MM.1S (cell line): ENCODE measurements around the gene EPB41L3.

Experiments
- DNase-seq: peaks from one replicate; pipeline ENCODE4 v3.0.0-alpha.2; 2015
- H2AFZ ChIP-seq: fragments of 300-600 bp; sonication (generic); 2 replicates; pipeline ENCODE4 v1.6.0; 2016; ENCODE audit warnings: antibody characterized with exemption, low read length
- H3F3A ChIP-seq: fragments of 300-600 bp; sonication (generic); 2 replicates; pipeline ENCODE4 v1.6.1; 2016; ENCODE audit warnings: mild to moderate bottlenecking, antibody characterized with exemption, low read length, moderate library complexity, mixed read lengths; ENCODE audit not compliant: insufficient read depth
- H3K27ac ChIP-seq: fragments of 300-600 bp; sonication (generic); 2 replicates; pipeline ENCODE4 v1.5.1; 2016; ENCODE audit warnings: mild to moderate bottlenecking, low read length
- H3K27me3 ChIP-seq: fragments of 300-600 bp; sonication (generic); replicated peaks from 2 replicates; pipeline ENCODE4 v1.6.0; 2016; ENCODE audit warnings: low read length; ENCODE audit not compliant: insufficient read depth
- H3K36me3 ChIP-seq: fragments of 300-600 bp; sonication (generic); replicated peaks from 2 replicates; pipeline ENCODE4 v1.6.1; 2016; ENCODE audit warnings: mild to moderate bottlenecking, low read length, mixed read lengths; ENCODE audit not compliant: insufficient read depth
- H3K4me1 ChIP-seq: fragments of 300-600 bp; sonication (generic); 2 replicates; pipeline ENCODE4 v1.6.1; 2016; ENCODE audit warnings: low read length, mixed read lengths
- H3K4me2 ChIP-seq: fragments of 300-600 bp; sonication (generic); 2 replicates; pipeline ENCODE4 v1.6.0; 2016; ENCODE audit warnings: low read depth, low read length
- H3K4me3 ChIP-seq: fragments of 300-600 bp; sonication (generic); 2 replicates; pipeline ENCODE4 v1.5.1; 2016; ENCODE audit warnings: low read length, mixed read lengths
- H3K79me2 ChIP-seq: fragments of 300-600 bp; sonication (generic); 2 replicates; pipeline ENCODE4 v1.6.1; 2016; ENCODE audit warnings: mixed run types, low read length, mixed read lengths
- H3K9ac ChIP-seq: fragments of 300-600 bp; sonication (generic); 2 replicates; pipeline ENCODE4 v1.6.1; 2016; ENCODE audit warnings: low read length, mixed read lengths
- H3K9me2 ChIP-seq: fragments of 300-600 bp; sonication (generic); replicated peaks from 2 replicates; pipeline ENCODE4 v1.6.1; 2016; ENCODE audit warnings: mild to moderate bottlenecking, low read length, mixed read lengths; ENCODE audit not compliant: insufficient read depth
- H3K9me3 ChIP-seq: fragments of 300-600 bp; sonication (generic); replicated peaks from 2 replicates; pipeline ENCODE4 v1.6.1; 2016; ENCODE audit warnings: mild to moderate bottlenecking, low read length, mixed read lengths; ENCODE audit not compliant: insufficient read depth
- H4K20me1 ChIP-seq: fragments of 300-600 bp; sonication (generic); 2 replicates; pipeline ENCODE4 v1.6.1; 2016; ENCODE audit warnings: mild to moderate bottlenecking, low read length, moderate library complexity, mixed read lengths; ENCODE audit not compliant: insufficient read depth
- CTCF ChIP-seq: fragments of 300-600 bp; sonication (generic); IDR thresholded peaks from 2 replicates; pipeline ENCODE4 v1.5.1; 2016; ENCODE audit warnings: antibody characterized with exemption, low read length, mixed read lengths
- EZH2 ChIP-seq: fragments of 300-600 bp; sonication (generic); optimal IDR thresholded peaks from 2 replicates; pipeline ENCODE3; 2017; ENCODE audit warnings: low read depth, mild to moderate bottlenecking, antibody characterized with exemption, low read length, mixed read lengths
- EZH2phosphoT487 ChIP-seq: fragments of 300-600 bp; sonication (generic); IDR thresholded peaks from 2 replicates; pipeline ENCODE4 v1.6.1; 2018; ENCODE audit warnings: antibody characterized with exemption, low read length

Gene EPB41L3

GRCh38 chr18:5558851-5559250 is 15.1 kb upstream of the EPB41L3 start:
- Histone ChIP-seq H3K4me3 (no peak overlapping the region), H2AFZ (no peak overlapping the region), H4K20me1 (no peaks in the 10 kb centered on the region), H3K36me3 (no peaks in the 10 kb centered on the region), H3K9ac (no peak overlapping the region), H3K4me2 (no peak overlapping the region), H3K9me3 (no peaks in the 10 kb centered on the region), H3K27ac (no peak overlapping the region), H3K79me2 (no peaks in the 10 kb centered on the region), H3K9me2 (no peaks in the 10 kb centered on the region), H3K27me3 (no peaks in the 10 kb centered on the region), H3F3A (no peaks in the 10 kb centered on the region), H3K4me1 (no peaks in the 10 kb centered on the region)
- TF ChIP-seq EZH2phosphoT487 (no peak), EZH2 (no peak), CTCF (no peak)
- DNase-seq: no peak

DNA sequence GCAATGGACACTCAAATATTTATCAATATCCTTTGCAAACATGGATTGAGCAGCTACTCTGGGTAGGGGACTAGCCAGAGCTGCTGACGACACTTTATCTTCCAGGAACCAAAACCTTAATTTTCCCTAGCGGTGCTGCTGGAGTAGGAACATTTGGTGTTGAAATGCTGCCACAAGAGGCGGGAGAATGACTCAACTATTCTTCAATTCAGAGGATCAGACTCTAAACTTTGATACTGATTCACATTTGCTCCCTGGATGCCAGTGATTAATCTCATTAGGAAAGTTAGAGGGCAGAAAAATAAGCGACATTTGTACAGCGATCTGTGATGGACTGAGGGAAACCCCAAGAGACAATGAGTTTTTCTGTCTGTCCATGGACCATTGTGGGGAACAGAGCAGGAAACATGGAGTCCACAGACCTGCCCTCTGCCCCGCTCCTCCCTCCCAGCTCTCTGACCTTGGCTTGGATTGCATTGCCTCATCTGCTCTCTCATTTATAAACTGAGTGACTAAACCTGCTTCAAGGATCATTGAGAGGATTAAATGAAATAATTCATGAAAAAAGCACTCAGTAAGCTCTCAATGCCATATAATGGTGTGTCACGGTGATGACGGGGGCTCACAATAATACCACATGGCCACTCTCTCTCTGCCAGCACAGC is 12.6 kb upstream of the EPB41L3 start:
- H3F3A ChIP-seq: no peaks in the 10 kb centered on the region
- H3K9me2 ChIP-seq: no peaks in the 10 kb centered on the region
- no peak for DNase-seq
- no peak overlapping the region for H3K4me3 ChIP-seq
- no peaks in the 10 kb centered on the region for H4K20me1 ChIP-seq
- no peak overlapping the region for H2AFZ ChIP-seq
- no peaks in the 10 kb centered on the region for H3K9me3 ChIP-seq
- no peak overlapping the region for H3K27ac ChIP-seq
- H3K27me3 ChIP-seq: no peaks in the 10 kb centered on the region
- H3K4me2 ChIP-seq: no peak overlapping the region
- H3K4me1 ChIP-seq: no peaks in the 10 kb centered on the region
- TF ChIP-seq EZH2: no peak
- no peak for TF ChIP-seq EZH2phosphoT487
- TF ChIP-seq CTCF: no peak
- no peak overlapping the region for H3K9ac ChIP-seq
- no peaks in the 10 kb centered on the region for H3K36me3 ChIP-seq
- H3K79me2 ChIP-seq: no peaks in the 10 kb centered on the region

DNA sequence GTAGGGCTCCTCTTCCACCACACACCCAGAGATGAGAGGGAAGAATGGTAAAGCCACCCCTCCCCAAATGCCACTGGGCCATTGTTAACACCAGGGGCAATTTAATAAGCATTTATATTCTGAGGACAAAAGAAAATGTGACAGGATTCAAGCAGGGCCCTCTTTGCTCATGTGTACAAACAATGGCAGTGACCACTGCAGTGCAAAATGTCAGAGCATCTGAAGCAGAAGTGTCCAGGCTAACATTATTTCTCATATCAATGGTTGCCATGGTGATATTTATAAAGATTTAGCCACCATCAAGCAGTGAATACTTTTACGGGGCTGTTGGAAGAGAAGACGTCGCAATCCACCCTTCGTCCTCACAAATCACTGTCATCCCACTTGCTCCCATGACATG is 10.8 kb upstream of the EPB41L3 start:
- no peaks in the 10 kb centered on the region for H4K20me1 ChIP-seq
- no peaks in the 10 kb centered on the region for H3K79me2 ChIP-seq
- no peaks in the 10 kb centered on the region for H3F3A ChIP-seq
- H3K27ac ChIP-seq: no peak overlapping the region
- no peak overlapping the region for H3K4me2 ChIP-seq
- no peak overlapping the region for H3K9ac ChIP-seq
- no peaks in the 10 kb centered on the region for H3K36me3 ChIP-seq
- no peaks in the 10 kb centered on the region for H3K9me3 ChIP-seq
- no peak overlapping the region for H3K4me3 ChIP-seq
- H2AFZ ChIP-seq: no peak overlapping the region
- DNase-seq: no peak
- no peaks in the 10 kb centered on the region for H3K27me3 ChIP-seq
- H3K9me2 ChIP-seq: no peaks in the 10 kb centered on the region
- no peaks in the 10 kb centered on the region for H3K4me1 ChIP-seq
- TF ChIP-seq EZH2 (no peak), EZH2phosphoT487 (no peak), CTCF (no peak)
